HG03571 (cell line): Measurements from ENCODE around the gene SYTL3.

Experiments
- ATAC-seq: cut with Tn5 transposase; IDR thresholded peaks from one replicate; pipeline ENCODE4 v1.9.1; 2021; ENCODE audit not compliant: unreplicated experiment

SYTL3 gene

GRCh38 chr6:158717341-158718330, 67.8 kb downstream of the SYTL3 start:
- ATAC-seq: peak; percentile 60

GRCh38 chr6:158718461-158719046, 68.7 kb downstream of the SYTL3 start:
- no peak for ATAC-seq

GRCh38 chr6:158722176-158722729, 72.4 kb downstream of the SYTL3 start:
- ATAC-seq: no peak

- ATAC-seq: no peak
Observed at GRCh38 chr6:158725704-158726103, 75.8 kb downstream of the SYTL3 start.

GRCh38 chr6:158729906-158730540, 80.2 kb downstream of the SYTL3 start:
- ATAC-seq: no peak

GRCh38 chr6:158730541-158730907, 80.7 kb downstream of the SYTL3 start:
- no peak for ATAC-seq

- ATAC-seq: no peak
Observed at GRCh38 chr6:158735009-158735408, 85.2 kb downstream of the SYTL3 start.

GRCh38 chr6:158737082-158737709, 87.3 kb downstream of the SYTL3 start:
- ATAC-seq: no peak

- ATAC-seq: no peak
Observed at GRCh38 chr6:158737710-158738615, 88.1 kb downstream of the SYTL3 start.

GRCh38 chr6:158739673-158740072, 89.8 kb downstream of the SYTL3 start:
- no peak for ATAC-seq

GRCh38 chr6:158743033-158743651, 93.3 kb downstream of the SYTL3 start:
- no peak for ATAC-seq

- ATAC-seq: no peak
Observed at GRCh38 chr6:158744986-158745430, 95.2 kb downstream of the SYTL3 start.

- no peak for ATAC-seq
Observed at GRCh38 chr6:158751224-158751623, 101.4 kb downstream of the SYTL3 start.

GRCh38 chr6:158751921-158752320, 102.1 kb downstream of the SYTL3 start:
- no peak for ATAC-seq

GRCh38 chr6:158752613-158753012, 102.8 kb downstream of the SYTL3 start:
- ATAC-seq: no peak

- ATAC-seq: no peak
Observed at GRCh38 chr6:158753811-158754210, 104.0 kb downstream of the SYTL3 start.

GRCh38 chr6:158754738-158755137, 104.9 kb downstream of the SYTL3 start:
- no peak for ATAC-seq

- ATAC-seq: no peak
Observed at GRCh38 chr6:158755636-158756035, 105.8 kb downstream of the SYTL3 start.

- ATAC-seq: no peak
Observed at GRCh38 chr6:158756126-158756525, 106.3 kb downstream of the SYTL3 start.
